ENCODE measurements around the gene MT1H. TPM values are rescaled to one million over a fixed set of nuclear protein-coding genes. Genes with fewer than 3 reads are reported as not detected.

The MT1H gene
- total RNA-seq, 2 experiments from 2014 or later: not detected

DNA sequence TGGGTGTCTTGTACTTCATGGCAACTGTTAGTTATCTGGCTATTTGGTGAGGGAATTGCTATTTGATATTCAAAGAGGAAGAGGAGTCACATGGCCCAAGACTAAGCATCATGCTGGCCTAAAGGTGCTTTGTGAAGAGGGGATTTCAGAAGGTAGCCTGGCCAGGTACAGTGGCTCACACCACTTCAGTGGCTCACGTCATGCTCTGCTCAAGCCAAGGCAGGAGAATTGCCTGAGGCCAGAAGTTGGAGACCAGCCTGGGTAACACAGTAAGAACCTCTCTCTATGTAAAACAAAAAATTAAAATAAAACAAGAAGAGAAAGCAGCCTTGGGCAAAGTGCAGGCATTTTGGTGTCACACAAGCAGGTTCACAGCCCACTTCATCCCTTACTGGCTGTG is 24.3 kb upstream of the MT1H start:
- no peak for DNase-seq
- H3K36me3 Mint-ChIP-seq (ENCODE audit: low read depth): no peaks in the 10 kb centered on the region
- intact Hi-C loops (cut with DNase I, micrococcal nuclease): no loop called here
- peaks cover 21% of the 10 kb centered on the region for H3K4me1 Mint-ChIP-seq (ENCODE audit: low read depth)
- TF ChIP-seq, protein P1, sequence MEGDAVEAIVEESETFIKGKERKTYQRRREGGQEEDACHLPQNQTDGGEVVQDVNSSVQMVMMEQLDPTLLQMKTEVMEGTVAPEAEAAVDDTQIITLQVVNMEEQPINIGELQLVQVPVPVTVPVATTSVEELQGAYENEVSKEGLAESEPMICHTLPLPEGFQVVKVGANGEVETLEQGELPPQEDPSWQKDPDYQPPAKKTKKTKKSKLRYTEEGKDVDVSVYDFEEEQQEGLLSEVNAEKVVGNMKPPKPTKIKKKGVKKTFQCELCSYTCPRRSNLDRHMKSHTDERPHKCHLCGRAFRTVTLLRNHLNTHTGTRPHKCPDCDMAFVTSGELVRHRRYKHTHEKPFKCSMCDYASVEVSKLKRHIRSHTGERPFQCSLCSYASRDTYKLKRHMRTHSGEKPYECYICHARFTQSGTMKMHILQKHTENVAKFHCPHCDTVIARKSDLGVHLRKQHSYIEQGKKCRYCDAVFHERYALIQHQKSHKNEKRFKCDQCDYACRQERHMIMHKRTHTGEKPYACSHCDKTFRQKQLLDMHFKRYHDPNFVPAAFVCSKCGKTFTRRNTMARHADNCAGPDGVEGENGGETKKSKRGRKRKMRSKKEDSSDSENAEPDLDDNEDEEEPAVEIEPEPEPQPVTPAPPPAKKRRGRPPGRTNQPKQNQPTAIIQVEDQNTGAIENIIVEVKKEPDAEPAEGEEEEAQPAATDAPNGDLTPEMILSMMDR (IDR thresholded peaks at IDR 0.05): no peak
- peaks cover 21% of the 10 kb centered on the region for H3K4me1 ChIP-seq (ENCODE audit: insufficient read depth, low read length)
- H3K36me3 ChIP-seq (ENCODE audit: insufficient read depth, low read length): no peaks in the 10 kb centered on the region
- no peak for ATAC-seq (ENCODE audit: poor library complexity)
- H3K27me3 Mint-ChIP-seq: peaks cover 43% of the 10 kb centered on the region
- H3K9me3 Mint-ChIP-seq: no peaks in the 10 kb centered on the region
- H3K27me3 ChIP-seq (ENCODE audit: control insufficient read depth in 1 of 2, insufficient read depth in 2 of 2, low read length in 2 of 2): peaks cover 3 to 18% of the 10 kb centered on the region in 2 experiments
- H3K4me3 Mint-ChIP-seq: no peak overlapping the region
- H3K27ac ChIP-seq (ENCODE audit: low read depth in 1 of 2, low read length in 2 of 2): no peak overlapping the region
- no peak overlapping the region for H3K4me3 ChIP-seq (ENCODE audit: low read length)
- H3K9me3 ChIP-seq (ENCODE audit: control insufficient read depth in 1 of 2, insufficient read depth in 1 of 2, low read length in 2 of 2): peaks cover 0 to 5% of the 10 kb centered on the region in 2 experiments
- ChIA-PET CTCF (no interaction called here), POLR2A (no interaction called here)
- no peak overlapping the region for H3K27ac Mint-ChIP-seq

DNA sequence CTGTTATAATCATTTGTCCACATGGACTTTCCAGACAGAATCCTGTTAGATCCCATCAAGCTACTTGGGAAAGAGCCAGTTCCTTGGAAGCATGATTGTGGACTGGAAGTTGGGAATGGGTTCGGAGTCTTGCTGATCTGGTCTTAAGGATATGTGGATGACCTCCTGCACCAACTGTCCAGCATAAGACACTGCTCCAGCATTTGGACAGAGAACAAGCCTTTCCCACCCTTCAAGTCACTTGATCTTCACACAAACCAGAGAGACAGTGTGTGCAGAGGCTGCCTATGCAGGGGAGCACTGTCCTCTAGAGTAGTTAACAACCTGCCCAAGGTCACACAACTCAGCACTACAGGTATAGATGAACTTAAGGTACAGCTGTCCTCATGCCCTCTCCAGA is 23.8 kb upstream of the MT1H start:
- Histone ChIP-seq H3K4me3 (ENCODE audit: low read length) (no peak overlapping the region), H3K36me3 (ENCODE audit: insufficient read depth, low read length) (no peaks in the 10 kb centered on the region), H3K9me3 (ENCODE audit: control insufficient read depth in 1 of 2, insufficient read depth in 1 of 2, low read length in 2 of 2) (peaks cover 0 to 5% of the 10 kb centered on the region in 2 experiments), H3K4me1 (ENCODE audit: insufficient read depth, low read length) (peaks cover 21% of the 10 kb centered on the region), H3K27me3 (ENCODE audit: control insufficient read depth in 1 of 2, insufficient read depth in 2 of 2, low read length in 2 of 2) (peaks cover 3 to 18% of the 10 kb centered on the region in 2 experiments), H3K27ac (ENCODE audit: low read depth in 1 of 2, low read length in 2 of 2) (no peak overlapping the region)
- H3K4me1 Mint-ChIP-seq (ENCODE audit: low read depth): peaks cover 21% of the 10 kb centered on the region
- ATAC-seq (ENCODE audit: poor library complexity) (no peak), DNase-seq (no peak)
- POLR2A ChIA-PET: no interaction called here
- no peak overlapping the region for H3K4me3 Mint-ChIP-seq
- no peak overlapping the region for H3K27ac Mint-ChIP-seq
- CTCF ChIA-PET: no interaction called here
- no peaks in the 10 kb centered on the region for H3K36me3 Mint-ChIP-seq (ENCODE audit: low read depth)
- peaks cover 42% of the 10 kb centered on the region for H3K27me3 Mint-ChIP-seq
- H3K9me3 Mint-ChIP-seq: no peaks in the 10 kb centered on the region
- intact Hi-C loops (cut with DNase I, micrococcal nuclease): no loop called here
- TF ChIP-seq, protein P1 (IDR thresholded peaks at IDR 0.05): no peak

DNA sequence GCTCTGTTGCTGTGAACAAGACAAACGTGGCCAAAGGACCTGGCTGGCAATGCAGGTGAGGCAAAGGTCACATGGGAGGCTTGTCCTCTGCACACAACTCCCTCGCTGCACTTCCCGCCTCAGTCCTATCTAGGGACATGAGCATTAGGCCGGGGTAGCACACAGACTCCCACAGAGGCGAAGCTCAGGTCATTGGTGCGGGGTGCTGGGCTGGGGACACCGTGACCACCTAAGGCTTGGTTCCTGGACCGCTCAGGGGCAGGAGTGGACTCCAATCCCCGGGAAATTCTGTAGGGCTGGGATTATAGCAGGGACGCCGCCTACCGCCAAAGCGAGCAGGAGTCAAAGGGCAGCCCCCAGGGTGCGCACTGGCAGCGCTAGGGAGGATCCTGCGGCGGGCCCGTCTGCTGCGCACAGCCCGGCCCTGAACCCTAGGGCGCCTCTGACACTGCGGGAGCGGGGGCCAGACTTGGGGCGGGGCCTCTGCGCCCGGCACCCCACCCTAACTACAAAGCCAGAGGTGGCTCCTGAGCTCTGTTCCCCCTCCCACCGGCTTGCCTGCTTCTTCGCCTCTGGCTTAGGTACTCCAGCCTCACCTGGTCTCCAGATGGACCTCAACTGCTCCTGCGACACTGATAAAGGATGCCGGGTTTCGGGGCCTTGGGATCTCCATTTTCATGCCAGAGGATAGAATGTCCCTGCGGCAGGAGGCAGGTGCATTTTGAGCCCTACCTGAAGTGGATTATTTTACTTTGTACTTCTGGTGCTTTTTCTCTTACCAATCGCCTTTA is 21.8 kb upstream of the MT1H start:
- Mint-ChIP-seq H3K27ac (no peak overlapping the region), H3K4me1 (ENCODE audit: low read depth) (peaks cover 15% of the 10 kb centered on the region), H3K27me3 (peaks cover 47% of the 10 kb centered on the region), H3K36me3 (ENCODE audit: low read depth) (no peaks in the 10 kb centered on the region), H3K4me3 (no peak overlapping the region), H3K9me3 (no peaks in the 10 kb centered on the region)
- Histone ChIP-seq H3K36me3 (ENCODE audit: insufficient read depth, low read length) (no peaks in the 10 kb centered on the region), H3K4me1 (ENCODE audit: insufficient read depth, low read length) (peaks cover 17% of the 10 kb centered on the region), H3K4me3 (ENCODE audit: low read length) (no peak overlapping the region), H3K27ac (ENCODE audit: low read depth in 1 of 2, low read length in 2 of 2) (no peak overlapping the region), H3K9me3 (ENCODE audit: control insufficient read depth in 1 of 2, insufficient read depth in 1 of 2, low read length in 2 of 2) (peaks cover 0 to 5% of the 10 kb centered on the region in 2 experiments), H3K27me3 (ENCODE audit: control insufficient read depth in 1 of 2, insufficient read depth in 2 of 2, low read length in 2 of 2) (peaks cover 5 to 18% of the 10 kb centered on the region in 2 experiments)
- ATAC-seq (ENCODE audit: poor library complexity): no peak
- TF ChIP-seq, protein P1 (IDR thresholded peaks at IDR 0.05): no peak
- intact Hi-C loops (cut with DNase I, micrococcal nuclease): no loop called here
- CTCF ChIA-PET: no interaction called here
- POLR2A ChIA-PET: no interaction called here
- no peak for DNase-seq

All from CD4-positive, alpha-beta T cell (primary cell).